PC-9 (cell line): ENCODE measurements around the gene RICTOR.

Source experiments
- EZH2 ChIP-seq: fragments of 200-600 bp; sonication (generic); IDR thresholded peaks from 2 replicates; pipeline ENCODE4 v1.8.0; 2017; ENCODE audit warnings: antibody characterized with exemption, low read depth
- TF ChIP-seq, protein P1 (sequence below): fragments of 200-600 bp; sonication (generic); conservative IDR thresholded peaks from 2 replicates; pipeline ENCODE4 v1.6.1; 2017; ENCODE audit warnings: mixed run types, antibody characterized with exemption, mild to moderate bottlenecking, moderate library complexity

DNA sequence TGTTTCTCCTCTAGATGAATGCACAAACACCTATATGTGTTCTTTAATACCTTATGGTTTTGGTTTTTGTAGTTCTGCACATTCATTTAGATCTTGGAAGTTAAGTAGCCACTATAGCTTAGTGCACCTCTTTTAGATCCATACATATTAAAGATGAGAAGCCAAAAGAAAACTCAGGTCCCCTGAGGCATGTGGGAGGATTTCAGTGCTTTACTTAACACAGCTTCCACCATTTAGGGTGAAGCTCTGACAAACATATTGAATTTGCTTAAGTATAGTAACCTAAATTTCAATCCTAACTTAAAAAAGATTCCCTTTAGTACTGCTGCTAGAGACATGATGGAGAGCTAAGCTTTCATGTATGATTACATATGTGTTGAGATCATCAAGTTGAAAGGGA, 25.6 kb upstream of the RICTOR start:
- no peak for TF ChIP-seq EZH2
- TF ChIP-seq, protein P1, sequence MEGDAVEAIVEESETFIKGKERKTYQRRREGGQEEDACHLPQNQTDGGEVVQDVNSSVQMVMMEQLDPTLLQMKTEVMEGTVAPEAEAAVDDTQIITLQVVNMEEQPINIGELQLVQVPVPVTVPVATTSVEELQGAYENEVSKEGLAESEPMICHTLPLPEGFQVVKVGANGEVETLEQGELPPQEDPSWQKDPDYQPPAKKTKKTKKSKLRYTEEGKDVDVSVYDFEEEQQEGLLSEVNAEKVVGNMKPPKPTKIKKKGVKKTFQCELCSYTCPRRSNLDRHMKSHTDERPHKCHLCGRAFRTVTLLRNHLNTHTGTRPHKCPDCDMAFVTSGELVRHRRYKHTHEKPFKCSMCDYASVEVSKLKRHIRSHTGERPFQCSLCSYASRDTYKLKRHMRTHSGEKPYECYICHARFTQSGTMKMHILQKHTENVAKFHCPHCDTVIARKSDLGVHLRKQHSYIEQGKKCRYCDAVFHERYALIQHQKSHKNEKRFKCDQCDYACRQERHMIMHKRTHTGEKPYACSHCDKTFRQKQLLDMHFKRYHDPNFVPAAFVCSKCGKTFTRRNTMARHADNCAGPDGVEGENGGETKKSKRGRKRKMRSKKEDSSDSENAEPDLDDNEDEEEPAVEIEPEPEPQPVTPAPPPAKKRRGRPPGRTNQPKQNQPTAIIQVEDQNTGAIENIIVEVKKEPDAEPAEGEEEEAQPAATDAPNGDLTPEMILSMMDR: no peak
